GM12801 (cell line): ENCODE results near the gene QSOX2.

ENCODE experiments used
- TF ChIP-seq, protein P1 (sequence below): IDR thresholded peaks from one replicate; pipeline ENCODE4 v1.5.1; 2011; ENCODE audit warnings: control low read depth; ENCODE audit not compliant: insufficient read length; ENCODE audit errors: extremely low read depth

QSOX2 gene

DNA sequence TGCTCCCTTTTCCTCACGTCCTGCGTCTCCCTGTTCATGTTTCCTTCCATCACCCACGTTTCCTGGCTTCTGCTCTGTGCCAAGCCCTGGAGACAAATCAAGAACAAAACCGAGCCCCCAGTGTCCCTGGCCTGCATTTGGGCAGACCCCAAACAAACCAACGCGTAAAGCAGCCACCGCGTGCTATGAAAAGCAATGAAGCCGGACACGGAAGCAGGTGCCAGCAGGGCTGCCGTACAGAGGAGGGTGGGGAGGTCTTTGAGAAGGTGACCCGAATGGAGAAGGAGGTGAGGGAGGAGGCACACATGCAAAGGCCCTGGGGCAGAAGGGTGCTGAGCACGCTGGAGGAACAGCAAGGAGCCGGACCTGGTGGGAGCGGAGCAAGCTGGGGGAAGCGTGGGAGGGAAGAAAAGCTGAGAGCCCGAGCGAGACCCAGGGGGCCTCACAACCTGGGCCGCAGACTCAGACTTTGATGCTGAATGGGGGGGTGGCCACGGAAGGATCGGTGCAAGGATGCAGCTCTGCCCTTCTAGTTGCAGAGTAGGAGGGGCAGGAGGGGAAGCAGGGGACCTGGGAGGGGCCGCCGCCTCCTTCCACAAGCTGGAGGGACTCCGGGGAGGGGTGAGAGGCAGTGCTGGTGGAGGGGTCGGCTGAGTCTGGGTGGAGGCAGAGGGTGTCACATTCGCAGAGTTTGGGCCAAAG is 1.4 kb upstream of the QSOX2 start:
- TF ChIP-seq, protein P1, sequence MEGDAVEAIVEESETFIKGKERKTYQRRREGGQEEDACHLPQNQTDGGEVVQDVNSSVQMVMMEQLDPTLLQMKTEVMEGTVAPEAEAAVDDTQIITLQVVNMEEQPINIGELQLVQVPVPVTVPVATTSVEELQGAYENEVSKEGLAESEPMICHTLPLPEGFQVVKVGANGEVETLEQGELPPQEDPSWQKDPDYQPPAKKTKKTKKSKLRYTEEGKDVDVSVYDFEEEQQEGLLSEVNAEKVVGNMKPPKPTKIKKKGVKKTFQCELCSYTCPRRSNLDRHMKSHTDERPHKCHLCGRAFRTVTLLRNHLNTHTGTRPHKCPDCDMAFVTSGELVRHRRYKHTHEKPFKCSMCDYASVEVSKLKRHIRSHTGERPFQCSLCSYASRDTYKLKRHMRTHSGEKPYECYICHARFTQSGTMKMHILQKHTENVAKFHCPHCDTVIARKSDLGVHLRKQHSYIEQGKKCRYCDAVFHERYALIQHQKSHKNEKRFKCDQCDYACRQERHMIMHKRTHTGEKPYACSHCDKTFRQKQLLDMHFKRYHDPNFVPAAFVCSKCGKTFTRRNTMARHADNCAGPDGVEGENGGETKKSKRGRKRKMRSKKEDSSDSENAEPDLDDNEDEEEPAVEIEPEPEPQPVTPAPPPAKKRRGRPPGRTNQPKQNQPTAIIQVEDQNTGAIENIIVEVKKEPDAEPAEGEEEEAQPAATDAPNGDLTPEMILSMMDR: no peak

- TF ChIP-seq, protein P1: no peak
Measured at GRCh38 chr9:136244969-136245218, 718 bp downstream of the QSOX2 start.

DNA sequence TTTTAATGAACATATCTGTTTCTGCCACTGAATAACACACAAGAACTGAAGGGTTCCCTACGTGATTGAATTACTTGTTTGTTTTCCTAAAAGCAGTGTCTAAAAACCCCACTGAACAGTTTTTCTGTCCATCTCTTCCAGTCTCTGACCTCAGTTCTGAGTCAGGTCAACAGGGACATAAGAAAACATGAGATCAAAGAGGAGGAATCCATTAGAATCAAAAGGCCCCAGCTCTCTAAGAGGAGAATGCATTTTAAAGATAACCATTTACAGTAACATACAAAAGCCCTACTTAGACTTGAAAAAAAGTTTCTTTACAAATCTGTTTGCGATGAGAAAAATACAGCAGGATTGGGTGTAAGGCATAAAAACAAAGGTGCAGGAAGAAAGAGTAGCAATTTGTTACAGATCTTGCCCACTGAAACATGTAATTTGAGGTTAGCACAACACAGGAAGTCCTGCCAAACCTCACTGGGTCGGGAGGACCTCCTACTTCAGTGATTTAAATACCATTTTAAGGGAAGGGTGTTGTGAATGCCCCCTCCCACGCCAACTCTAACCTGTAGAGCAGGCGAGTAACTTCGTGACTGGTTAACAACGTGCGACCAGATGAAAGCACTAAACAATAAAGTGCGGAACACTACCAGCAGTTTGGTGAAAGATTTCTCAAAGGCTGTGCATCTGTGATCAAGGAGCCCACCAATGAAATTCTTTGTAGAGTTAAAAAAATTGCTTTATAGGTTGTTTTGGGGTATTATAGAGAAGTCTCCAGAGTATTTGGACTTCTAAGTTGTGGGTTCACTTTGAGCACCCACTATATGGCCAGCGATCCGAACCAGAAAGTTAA is 1.3 kb downstream of the QSOX2 start:
- TF ChIP-seq, protein P1: no peak

DNA sequence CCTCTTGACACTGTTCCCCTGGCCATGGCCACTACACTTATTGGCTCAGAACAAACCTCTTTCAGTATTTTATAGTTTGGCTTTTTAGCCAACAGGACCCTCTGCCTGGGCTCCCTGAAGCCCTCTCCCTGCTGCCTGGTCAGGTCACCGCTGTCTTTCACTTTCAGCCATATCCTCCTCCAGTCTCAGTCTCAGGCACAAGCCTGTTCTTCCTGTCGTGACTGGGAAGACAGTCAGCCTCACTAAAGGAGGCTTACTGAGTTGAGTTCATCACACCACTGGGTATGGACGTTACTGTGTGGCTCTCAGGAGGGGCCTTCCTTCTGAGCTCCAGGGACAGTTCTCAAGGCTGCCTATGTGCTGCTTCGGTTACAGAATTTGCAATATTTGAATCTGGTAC is 2.0 kb downstream of the QSOX2 start:
- TF ChIP-seq, protein P1: no peak

GRCh38 chr9:136242918-136243525 is 2.6 kb downstream of the QSOX2 start:
- TF ChIP-seq, protein P1: no peak

- TF ChIP-seq, protein P1: no peak
Measured at GRCh38 chr9:136242248-136242647, 3.4 kb downstream of the QSOX2 start.

- TF ChIP-seq, protein P1: no peak
Measured at GRCh38 chr9:136241542-136241941, 4.1 kb downstream of the QSOX2 start.
